SHP77 (cell line): Measurements from ENCODE around the gene TMC5.
"Not testable (repeated sequence)": the region's sequence is repeated elsewhere in the genome, so short reads cannot be mapped to it uniquely, and the experiment has no call there.

ENCODE experiments used
- DNase-seq, 2 experiments: peaks; one replicate each; lab custom pipeline; 2025; lab: John Stamatoyannopoulos, UW

The TMC5 gene

GRCh38 chr16:19400711-19401110, 17.0 kb upstream of the TMC5 start:
- DNase-seq: peak in 1 of 2 experiments; percentile 10

GRCh38 chr16:19406891-19407491, 10.7 kb upstream of the TMC5 start:
- DNase-seq: no peak

- DNase-seq: no peak
Measured at GRCh38 chr16:19410435-19411171, 7.1 kb upstream of the TMC5 start.

- no peak for DNase-seq
Measured at GRCh38 chr16:19411298-19411697, 6.4 kb upstream of the TMC5 start.

- not testable (repeated sequence) for DNase-seq
Measured at GRCh38 chr16:19412055-19412454, 5.6 kb upstream of the TMC5 start.

DNA sequence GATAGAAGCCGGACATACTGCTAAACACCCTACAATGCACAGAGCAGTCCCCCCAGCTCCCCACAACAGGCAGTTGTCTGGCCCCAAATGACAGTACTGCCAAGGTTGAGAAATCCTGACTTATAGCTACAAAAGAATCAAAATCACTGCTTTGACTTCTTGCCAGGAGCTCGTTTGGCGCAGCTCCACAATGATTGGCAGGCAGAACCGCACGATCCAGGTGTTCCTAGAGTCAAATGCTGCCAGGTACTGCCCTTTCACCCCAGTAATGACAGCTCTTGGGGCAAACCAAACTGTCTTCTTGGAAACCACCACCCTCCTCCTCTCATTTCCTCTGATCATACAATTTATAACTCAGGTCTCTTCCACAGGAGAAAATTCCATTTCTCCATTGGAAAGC, 2.2 kb upstream of the TMC5 start:
- DNase-seq: no peak

DNA sequence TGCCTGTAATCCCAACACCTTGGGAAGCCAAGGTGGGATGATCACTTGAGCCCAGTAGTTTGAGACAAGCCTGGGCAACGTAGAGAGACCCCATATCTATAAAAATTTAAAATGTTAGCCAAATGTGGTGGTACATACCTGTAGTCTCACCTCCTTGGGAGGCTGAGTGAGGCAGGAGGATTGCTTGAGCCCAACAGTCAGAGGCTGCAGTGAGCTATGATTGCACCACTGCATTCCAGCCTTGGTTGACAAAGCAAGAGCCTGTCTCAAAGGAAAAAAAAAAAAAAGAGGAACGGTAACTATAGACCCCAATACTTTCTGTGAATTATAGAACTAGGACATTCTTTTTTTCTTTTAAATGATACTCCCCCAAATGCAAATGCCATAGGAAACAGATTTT, 1.8 kb upstream of the TMC5 start:
- no peak for DNase-seq

DNA sequence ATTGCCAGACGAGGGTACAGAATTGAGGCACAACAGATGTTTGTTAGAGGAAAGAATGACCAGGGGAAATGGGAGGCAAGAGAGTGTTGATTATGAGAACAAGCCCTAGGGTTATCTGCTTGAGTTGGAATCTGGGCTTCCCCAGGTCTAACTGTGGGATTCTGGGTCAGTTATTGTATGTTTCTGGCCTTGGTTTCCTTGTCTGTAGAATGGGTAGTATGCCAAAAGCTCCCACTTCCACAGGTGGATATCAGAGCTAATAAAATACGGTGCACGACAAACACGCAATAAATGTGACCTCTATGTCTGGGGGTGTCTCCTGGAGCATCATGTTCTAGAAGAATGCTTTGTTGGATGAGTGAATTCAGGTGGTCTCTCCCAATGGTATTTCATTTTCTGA, 517 bp downstream of the TMC5 start:
- no peak for DNase-seq

GRCh38 chr16:19419698-19420075, 2.0 kb downstream of the TMC5 start:
- no peak for DNase-seq

GRCh38 chr16:19424478-19424877, 6.8 kb downstream of the TMC5 start:
- DNase-seq: no peak

DNA sequence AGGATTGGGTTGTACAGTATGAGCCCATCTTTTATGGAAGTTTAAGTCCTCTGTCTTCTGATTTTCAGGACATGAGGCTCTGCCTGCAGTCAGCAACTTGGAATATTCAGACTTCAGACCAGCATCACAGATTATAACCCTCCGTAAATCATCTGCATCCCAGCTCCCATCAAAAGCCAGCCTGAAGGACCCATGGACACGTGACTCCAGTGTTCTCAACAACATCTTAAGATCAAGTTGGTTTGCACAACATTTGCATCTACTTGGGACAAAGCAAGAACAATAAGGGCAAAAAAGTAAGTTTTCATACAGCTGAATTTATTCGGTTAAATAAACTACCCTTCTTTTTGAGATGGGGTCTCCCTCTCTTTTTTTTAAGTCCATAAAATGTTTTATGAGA, 12.7 kb downstream of the TMC5 start:
- no peak for DNase-seq

- DNase-seq: no peak
Measured at GRCh38 chr16:19431636-19432340, 14.1 kb downstream of the TMC5 start.

- DNase-seq: peak in 1 of 2 experiments; percentile 34
Measured at GRCh38 chr16:19432429-19432828, 14.7 kb downstream of the TMC5 start.

DNA sequence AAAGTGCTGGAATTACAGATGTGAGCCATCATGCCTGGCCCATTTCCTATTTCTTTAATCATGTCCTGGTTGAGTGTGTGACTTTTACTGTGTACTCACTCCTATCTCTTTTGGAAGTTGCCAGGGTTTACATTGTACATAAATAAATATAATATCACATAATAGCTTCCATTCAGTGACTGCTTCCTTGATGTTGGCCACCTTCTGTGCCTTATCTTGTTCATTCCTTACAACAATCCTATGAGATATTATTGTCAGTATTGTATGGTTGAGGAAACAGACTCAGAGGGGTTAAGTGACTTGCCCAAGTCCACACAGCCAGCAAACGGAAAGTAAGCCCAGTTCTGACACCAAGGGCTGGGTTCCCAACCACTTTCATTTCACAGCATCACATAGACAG, 16.9 kb downstream of the TMC5 start:
- DNase-seq: no peak

DNA sequence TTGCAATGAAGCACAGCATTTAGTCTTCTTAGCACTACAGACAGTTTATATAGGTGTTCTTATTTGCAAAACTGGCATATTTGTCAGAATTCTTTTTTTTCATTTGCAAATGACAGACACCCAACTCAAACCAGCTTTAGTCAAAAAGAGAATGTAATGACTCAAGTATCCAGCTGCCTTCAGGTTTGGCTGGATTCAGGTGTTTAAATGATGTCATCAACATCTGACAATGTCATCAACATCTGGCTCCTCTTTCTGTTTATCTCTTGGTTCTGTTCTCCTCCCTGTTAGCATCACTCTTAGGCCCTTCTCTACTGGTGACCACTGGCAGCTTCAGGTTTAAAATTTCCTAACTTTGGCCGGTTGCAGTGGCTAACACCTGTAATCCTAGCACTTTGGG, 18.9 kb downstream of the TMC5 start:
- no peak for DNase-seq

DNA sequence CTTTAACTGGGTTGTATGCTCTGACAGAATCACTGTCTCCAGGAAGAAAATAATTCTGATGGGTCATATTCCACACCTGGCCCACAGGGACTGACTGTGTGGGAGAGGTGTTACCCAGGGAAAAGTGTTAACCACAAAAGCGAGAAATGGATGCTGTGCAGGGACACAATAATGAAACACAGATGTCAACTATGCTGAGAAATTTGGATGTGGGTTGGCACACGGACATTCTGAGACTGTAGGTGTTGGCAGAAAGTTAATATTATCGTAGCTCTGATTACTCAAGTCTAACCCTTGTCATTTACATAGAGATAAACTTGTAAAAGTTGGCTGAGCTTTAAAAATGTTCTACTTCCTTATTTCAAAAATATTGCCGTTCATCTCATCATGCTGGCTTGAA, 19.6 kb downstream of the TMC5 start:
- DNase-seq: no peak

GRCh38 chr16:19438739-19439138, 21.1 kb downstream of the TMC5 start:
- no peak for DNase-seq

GRCh38 chr16:19439483-19439882, 21.8 kb downstream of the TMC5 start:
- DNase-seq: no peak

DNA sequence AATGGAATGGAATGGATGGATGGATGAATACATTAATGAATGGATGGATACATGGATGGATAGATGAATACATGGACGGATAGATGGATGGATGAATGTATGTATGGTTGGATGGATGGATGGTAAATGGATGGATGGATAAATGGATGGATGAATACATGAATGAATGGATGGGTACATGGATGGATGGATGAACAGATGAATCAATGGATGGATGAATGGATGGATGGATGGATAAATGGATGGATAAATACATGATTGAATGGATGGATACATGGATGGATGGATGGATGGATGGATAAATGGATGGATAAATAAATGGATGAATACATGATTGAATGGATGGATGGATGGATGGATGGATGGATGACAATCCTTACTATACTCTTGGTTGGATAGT, 26.0 kb downstream of the TMC5 start:
- DNase-seq: no peak

GRCh38 chr16:19446300-19446846, 28.7 kb downstream of the TMC5 start:
- no peak for DNase-seq

- DNase-seq: no peak
Measured at GRCh38 chr16:19446886-19447285, 29.2 kb downstream of the TMC5 start.

DNA sequence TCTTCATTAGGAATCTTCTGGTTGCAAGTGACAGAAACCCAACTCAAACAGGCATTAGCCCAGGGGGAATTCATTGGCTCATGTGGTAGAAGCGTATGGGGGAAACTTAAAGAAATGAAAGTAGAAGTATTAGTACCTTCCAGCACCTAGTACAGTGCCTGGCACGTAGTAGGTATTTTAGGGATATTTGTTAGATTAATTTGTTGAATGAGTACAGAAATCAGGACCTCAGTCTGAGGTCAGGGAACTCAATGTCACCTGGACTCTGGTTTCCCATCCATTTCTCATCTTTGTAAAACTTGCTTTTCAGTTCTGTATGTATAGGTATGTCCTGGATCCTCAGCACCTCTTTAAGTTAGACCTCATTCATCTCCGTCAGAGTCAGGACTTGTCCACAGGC, 32.5 kb downstream of the TMC5 start:
- DNase-seq: no peak

- no peak for DNase-seq
Measured at GRCh38 chr16:19458722-19459379, 41.2 kb downstream of the TMC5 start.
